ENCODE measurements around the gene PPIL1.

The PPIL1 gene

GRCh38 chr6:36853325-36853724 lies 21.3 kb downstream of the PPIL1 start:
- no peak for DNase-seq

- DNase-seq: no peak
Measured at GRCh38 chr6:36852481-36853147, 22.0 kb downstream of the PPIL1 start.

- DNase-seq: no peak
Measured at GRCh38 chr6:36851626-36852025, 23.0 kb downstream of the PPIL1 start.

GRCh38 chr6:36851149-36851614 lies 23.4 kb downstream of the PPIL1 start:
- peak; percentile 6 for DNase-seq

GRCh38 chr6:36850021-36850420 lies 24.6 kb downstream of the PPIL1 start:
- DNase-seq: no peak

- no peak for DNase-seq
Measured at GRCh38 chr6:36848658-36849441, 25.8 kb downstream of the PPIL1 start.

- DNase-seq: no peak
Measured at GRCh38 chr6:36847991-36848390, 26.6 kb downstream of the PPIL1 start.

GRCh38 chr6:36847152-36847551 lies 27.5 kb downstream of the PPIL1 start:
- no peak for DNase-seq

GRCh38 chr6:36845233-36845632 lies 29.4 kb downstream of the PPIL1 start:
- no peak for DNase-seq

GRCh38 chr6:36844232-36845170 lies 30.1 kb downstream of the PPIL1 start:
- DNase-seq: no peak

- DNase-seq: no peak
Measured at GRCh38 chr6:36843170-36843569, 31.4 kb downstream of the PPIL1 start.

GRCh38 chr6:36841756-36842155 lies 32.8 kb downstream of the PPIL1 start:
- no peak for DNase-seq

GRCh38 chr6:36840432-36841403 lies 33.9 kb downstream of the PPIL1 start:
- DNase-seq: peak; percentile 19

GRCh38 chr6:36839749-36840431 lies 34.7 kb downstream of the PPIL1 start:
- DNase-seq: peak; percentile 34

- DNase-seq: peak; percentile 4
Measured at GRCh38 chr6:36838896-36839748, 35.5 kb downstream of the PPIL1 start, which contains the start of gene CPNE5. CPNE5 (minus strand) TSS chr6:36839444; CDS start chr6:36839377, 67 bp downstream.

- no peak for DNase-seq
Measured at GRCh38 chr6:36837686-36838085, 36.9 kb downstream of the PPIL1 start.

- DNase-seq: no peak
Measured at GRCh38 chr6:36837022-36837339, 37.6 kb downstream of the PPIL1 start.

GRCh38 chr6:36836111-36837021 lies 38.2 kb downstream of the PPIL1 start:
- DNase-seq: no peak
